NCI-H2227 (cell line): ENCODE data around the gene GSE1.
A peak's percentile ranks its signal among the peaks of the same experiment; 100 is the strongest.

Experiments
- DNase-seq: peaks from one replicate; lab custom pipeline; 2025; ENCODE audit not compliant: unreplicated experiment; lab: John Stamatoyannopoulos, UW

The GSE1 gene

DNA sequence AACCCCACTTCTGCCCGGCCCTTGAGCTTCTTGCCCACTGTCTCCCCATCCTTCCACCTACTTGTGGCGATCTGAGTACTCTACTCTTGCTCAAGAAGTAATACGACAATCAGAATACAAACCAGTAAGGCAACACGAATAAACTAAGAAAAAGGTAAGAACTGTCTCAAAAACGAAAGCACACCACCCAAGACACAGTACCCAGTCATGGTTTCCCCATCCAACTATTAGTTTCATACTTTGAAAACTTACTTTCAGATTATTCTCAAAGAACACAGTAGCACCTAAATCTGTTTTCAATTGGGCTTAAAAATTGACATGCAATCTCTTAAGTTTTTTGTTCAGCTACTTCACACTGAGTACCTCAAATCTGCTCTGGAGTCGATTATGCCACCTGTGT is 61.7 kb downstream of the GSE1 start:
- no peak for DNase-seq

DNA sequence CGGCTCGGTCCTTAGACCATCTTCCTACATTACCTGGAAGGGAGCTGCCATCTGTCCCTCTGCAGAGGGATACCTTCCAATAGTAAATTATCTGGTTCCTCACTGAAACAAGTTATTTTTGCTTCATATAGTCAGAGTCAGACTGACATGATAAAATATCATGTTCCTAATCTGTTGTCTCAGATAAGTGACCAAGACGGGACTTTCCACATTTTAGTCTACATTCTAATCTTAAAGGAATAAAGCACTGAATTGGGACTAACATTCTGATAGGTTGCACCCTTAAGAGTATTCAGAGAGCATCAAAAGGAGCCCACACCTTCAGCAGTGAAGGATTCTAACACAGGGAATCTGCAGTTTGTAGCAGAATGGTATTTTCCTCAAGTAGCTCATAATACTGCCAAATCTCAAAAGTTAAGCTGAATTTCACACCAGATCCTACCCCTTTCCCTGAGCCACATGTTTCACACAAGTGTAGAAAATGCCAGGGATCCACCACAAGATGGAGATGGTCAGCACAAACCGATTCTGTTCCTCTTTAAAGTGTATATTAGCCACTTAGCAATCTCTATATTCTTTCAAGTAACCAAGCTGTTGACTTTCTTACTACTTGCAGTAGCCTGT is 62.2 kb downstream of the GSE1 start:
- DNase-seq: no peak

DNA sequence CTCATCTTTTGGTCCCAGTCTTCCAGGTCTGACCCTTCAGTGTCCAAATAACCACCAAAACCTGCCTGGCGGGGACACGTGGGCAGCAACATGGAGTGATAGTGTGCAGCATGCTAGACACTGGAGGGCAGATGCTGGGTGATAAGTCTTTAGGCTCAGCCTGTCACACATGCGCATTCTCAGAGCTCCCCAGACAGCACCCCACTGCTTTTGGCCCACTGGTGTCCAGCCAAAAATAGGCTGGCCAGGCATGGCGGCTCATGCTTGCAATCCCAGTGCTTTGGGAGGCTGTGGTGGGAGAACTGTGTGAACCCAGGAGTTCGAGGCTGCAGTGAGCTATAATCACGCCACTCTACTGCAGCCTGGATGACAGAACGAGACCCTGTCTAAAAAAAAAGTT is 63.3 kb downstream of the GSE1 start:
- DNase-seq: no peak

- no peak for DNase-seq
These were observed 64.4 kb downstream of the GSE1 start for GRCh38 chr16:85677383-85677967.

DNA sequence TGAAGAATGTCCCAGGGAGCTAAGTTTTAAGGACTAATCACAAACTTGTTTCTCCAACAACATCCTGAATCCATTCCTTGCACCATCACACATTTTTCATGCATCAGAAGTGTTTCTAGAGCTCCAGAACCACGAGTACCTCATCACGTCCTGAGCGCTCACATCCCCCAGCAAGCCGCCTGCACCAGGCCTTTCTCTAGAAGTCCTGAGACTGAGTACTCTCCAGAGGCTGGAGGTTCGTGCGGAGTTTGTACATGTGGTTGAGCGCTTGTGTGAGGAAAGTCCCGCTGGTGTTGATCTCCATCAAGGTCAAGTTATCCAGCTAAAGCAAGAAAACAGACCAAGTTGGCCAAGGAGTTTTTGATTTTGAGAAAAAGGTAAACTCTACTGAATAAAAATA is 64.9 kb downstream of the GSE1 start:
- DNase-seq: no peak

DNA sequence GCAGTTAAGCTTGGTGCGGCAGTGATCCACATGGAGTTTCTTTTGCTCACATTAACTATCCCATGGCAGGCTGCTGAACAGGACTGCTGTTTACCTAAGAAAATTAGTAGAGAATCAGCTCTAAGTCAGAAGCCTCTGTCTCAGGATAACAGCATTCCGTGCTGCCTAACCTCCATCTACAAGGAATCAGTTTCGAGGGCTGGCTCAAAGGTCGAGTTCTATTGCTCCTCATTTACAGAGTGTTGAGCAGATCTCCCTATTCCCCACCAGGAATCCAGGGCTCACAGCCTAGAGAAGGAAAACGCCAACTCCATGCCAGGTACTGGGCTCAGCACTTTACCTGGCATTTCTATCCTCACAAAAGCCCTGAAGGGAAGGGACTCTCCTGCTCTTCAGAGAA is 65.7 kb downstream of the GSE1 start:
- no peak for DNase-seq

DNA sequence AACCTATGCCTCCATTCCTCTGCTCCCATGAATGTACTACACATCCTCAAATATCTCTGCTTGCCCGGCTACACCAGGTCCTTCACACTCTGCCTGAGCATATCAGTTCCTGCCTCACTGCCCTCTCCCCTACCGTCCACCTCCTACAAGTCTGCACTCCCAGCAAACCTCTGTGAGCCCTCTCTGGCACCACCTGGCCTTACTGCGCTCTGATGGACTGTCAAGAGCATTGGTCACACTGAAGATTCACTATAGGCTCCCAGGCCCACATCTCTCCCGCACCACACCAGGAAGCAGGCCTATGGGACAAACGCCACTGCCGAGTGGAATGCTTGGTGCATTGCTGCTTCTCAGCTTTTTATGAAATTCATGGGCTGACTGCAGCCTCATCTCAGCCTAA is 66.7 kb downstream of the GSE1 start:
- no peak for DNase-seq

DNA sequence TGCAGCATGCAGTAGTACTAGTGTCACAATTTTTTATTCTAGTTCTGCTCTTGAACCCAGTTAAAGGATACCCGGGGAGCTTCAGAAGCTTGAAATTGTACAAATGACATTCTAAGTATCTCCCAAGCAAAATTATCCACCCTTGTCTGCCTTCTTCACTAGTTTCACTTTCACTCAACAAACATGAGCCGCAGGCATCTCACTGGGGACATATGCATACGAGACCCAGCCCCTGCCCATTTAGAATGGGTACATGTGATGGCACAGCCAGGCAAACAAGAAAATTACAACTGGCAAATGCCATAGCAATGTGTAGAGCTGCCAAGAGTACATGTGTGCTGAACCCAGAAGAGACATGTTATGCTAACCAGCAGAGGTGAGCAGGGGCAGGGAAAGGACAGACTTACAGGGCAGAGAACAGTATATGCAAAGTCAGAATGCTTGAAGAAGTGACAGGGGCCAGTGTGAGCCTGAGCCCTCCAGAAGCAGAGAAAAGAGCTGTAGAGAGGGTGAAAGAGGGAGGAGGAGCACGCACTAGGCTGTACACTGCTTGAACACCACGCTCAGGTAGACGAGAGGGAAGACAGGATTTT is 67.3 kb downstream of the GSE1 start:
- no peak for DNase-seq

GRCh38 chr16:85681255-85681654 is 68.1 kb downstream of the GSE1 start:
- DNase-seq: no peak

DNA sequence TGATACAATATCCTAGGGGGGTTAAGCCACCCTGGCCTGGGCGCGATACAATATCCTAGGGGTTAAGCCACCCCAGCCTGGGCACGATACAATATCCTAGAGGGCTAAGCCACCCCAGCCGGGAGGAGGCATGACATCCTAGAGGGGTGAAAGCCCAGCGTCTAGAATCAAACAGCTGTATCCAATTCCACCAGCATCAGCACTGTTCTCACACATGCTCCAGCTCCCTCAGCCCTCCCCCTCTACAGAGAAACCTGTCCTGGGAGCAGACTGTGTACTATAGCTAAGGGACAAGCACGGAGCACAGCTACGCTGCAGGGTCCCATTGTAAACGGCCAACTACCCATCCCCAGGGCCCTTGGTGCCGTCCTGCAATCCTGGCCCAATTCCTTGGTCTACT is 69.4 kb downstream of the GSE1 start:
- DNase-seq: no peak

- DNase-seq: no peak
These were observed 70.2 kb downstream of the GSE1 start for GRCh38 chr16:85683363-85683762.

- no peak for DNase-seq
These were observed 72.1 kb downstream of the GSE1 start for GRCh38 chr16:85685251-85685650.

DNA sequence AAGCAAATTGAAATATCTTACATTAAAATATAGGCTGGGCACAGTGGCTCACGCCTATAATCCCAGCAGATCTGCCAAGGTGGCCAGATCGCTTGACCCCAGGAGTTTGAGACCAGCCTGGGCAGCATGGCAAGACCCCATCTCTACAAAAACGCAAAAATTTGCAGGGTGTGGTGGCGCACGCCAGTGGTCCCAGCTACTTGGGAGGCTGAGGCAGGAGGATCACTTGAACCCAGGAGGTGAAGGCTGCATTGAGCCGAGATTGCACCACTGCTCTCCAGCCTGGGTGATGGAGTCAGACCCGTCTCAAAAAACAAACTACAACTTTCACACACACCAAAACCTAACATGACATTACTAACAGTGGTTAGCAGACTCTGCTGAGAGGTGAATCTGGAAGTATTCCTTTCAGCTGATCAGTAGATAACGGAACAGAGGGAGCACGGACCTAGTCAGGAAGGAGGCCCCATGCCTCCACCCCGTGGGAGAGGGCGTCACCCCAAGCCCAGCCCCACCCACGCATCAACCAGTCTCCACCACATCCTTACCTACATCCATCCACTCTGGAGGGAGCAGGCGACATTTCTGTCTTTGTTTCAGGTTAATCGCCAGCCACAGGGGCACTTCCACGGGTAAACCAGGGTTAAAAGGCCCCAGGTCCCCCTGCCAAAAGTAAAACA is 73.9 kb downstream of the GSE1 start:
- DNase-seq: no peak

DNA sequence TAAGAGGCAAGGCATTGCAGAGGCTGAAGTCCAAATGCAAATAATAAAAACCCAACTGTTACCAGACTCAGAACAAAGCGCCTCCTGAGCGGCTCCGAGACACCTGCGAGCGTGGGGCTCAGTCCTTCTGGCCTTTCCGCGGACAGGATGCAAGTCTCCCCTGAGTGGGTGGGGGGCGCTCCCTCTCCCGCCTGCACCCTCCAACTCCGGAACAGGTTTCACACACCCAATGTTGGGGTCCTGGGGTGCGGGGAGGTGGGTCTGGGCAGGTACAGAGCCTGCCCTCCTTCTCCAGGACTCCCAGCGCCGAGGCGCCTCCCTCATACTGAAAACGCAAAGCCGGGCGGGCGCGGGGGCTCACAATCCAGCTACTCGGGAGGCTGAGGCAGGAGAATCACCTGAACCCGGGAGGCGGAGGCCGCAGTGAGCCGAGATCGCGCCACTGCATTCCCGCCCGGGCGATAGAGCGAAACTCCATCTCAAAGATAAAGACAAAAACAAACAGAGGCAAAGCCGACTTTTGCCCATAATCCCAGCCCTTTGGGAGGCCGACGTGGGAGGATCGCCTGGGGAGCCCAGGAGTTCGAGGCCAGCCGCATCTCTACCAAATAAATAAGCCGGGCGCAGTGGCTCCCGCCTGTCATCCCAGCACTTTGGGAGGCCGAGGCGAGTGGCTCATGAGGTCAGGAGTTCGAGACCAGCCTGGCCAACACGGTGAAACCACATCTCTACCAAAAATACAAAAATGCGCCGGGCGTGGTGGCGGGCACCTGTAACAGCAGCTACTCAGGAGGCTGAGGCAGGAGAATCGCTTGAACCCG is 74.7 kb downstream of the GSE1 start:
- DNase-seq: no peak

- DNase-seq: peak; percentile 91
These were observed 75.6 kb downstream of the GSE1 start, which contains the start of gene GINS2 for GRCh38 chr16:85688586-85689284. TSS of gene GINS2 (minus strand) at chr16:85688954. CDS start at chr16:85688898, 56 bp downstream.

DNA sequence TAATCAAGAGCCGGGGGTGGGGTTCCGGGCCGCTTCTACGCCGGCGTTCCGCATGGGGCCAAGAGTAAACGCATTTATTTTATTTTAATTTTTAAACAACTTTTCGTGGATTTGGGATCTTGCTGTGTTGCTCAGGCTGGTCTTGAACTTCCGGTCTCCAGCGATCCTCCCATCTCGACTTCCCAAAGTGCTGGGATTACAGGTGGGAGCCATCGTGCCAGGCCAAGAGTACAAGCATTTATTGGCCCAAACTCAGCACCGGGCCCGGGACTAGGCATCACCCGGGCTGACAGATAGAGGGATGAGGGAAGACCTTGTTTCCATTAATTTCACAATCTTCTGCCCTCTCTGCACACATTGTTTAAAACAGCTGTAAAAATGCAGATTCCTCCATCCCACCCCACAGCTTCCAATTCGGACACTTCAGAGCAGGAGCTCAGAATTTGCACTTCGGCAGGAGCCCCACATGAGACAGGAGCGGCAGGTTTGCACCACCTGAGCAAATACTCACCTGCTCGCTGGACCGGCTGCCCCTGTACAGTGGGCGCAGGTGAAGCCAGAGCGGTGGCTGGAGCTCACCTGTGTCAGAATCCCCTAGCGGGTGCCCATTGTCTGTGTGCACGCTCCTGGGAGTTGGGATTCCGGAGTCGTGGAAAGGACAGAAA is 76.3 kb downstream of the GSE1 start:
- DNase-seq: no peak

GRCh38 chr16:85689950-85690320 is 76.8 kb downstream of the GSE1 start:
- DNase-seq: no peak

- DNase-seq: no peak
These were observed 77.4 kb downstream of the GSE1 start for GRCh38 chr16:85690469-85691064.

DNA sequence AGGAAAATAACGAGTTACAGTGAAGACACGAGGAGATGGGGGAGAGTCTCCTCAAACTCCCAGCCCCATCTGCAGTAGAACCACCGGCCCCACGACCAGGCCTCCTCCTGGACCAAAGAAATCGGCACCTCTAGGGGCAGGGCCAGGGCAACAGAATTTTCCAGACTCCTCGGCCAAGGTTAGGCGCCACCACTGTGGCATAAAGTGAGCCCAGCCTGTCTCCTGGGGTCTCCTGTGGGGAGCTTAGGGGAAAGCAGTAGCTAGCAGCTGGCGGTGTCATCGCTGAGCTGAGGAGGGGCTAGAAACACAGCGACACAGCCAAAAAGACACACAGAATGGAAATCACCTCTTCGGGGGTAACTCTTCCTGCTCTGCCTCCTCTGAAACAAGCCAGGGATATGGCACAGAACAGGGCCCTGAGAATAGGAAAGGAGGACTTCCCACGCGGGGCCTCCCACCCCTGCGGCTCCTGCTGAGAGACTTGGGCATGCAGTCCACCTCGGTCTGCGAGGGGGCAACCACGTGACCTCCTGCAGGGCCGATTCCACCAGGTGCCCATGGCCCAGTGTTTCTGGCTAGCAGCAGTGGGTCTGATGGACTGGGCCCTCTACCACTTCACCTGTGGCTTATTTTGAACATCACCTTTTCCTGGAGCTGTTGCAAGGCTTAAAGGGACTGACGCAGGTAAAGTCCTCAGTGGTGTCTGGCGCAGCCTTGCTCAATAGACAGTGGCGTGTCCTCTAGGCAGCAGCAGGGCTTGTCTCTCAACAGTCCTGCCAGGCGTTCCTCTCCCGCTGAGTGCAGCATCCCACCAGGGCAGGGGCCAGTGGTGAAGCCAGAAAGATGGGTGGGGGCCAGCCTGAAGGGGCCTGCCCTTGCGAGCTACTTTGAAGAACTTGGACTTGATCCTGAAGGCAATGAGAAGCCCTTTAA is 82.3 kb downstream of the GSE1 start:
- DNase-seq: no peak
